Measurements from ENCODE around the gene GPR158.
"Not testable (repeated sequence)": the region's sequence is repeated elsewhere in the genome, so short reads cannot be mapped to it uniquely, and the experiment has no call there.

The GPR158 gene

GRCh38 chr10:25328361-25328760 is 153.6 kb downstream of the GPR158 start:
- DNase-seq, result no peak
- no peak overlapping the region for H3K9ac ChIP-seq (ENCODE audit: low read depth, low read length)
- H3K79me2 ChIP-seq (ENCODE audit: insufficient read depth, low read length), result no peaks in the 10 kb centered on the region
- no peak overlapping the region for H3K27ac ChIP-seq (ENCODE audit: low read length)
- H4K20me1 ChIP-seq (ENCODE audit: insufficient read depth, low read length), result no peaks in the 10 kb centered on the region
- H3K4me3 ChIP-seq (ENCODE audit: low read depth in 1 of 2, low read length in 2 of 2), result no peak overlapping the region
- TF ChIP-seq CTCF (IDR thresholded peaks at IDR 0.05; ENCODE audit: borderline replicate concordance, extremely low read depth, low read length, poor library complexity, severe bottlenecking) (no peak), EZH2 (IDR thresholded peaks at IDR 0.05; ENCODE audit: borderline replicate concordance, low read depth, low read length, severe bottlenecking) (no peak)
- no peaks in the 10 kb centered on the region for H3K4me1 ChIP-seq (ENCODE audit: insufficient read depth, low read length)
- H3K27me3 ChIP-seq (ENCODE audit: insufficient read depth, low read length, poor library complexity), result peaks cover 3% of the 10 kb centered on the region
- no peak overlapping the region for H3K4me2 ChIP-seq (ENCODE audit: insufficient read depth, low read length)
- no peaks in the 10 kb centered on the region for H3K9me3 ChIP-seq (ENCODE audit: insufficient read depth, low read length, severe bottlenecking)
- no peak overlapping the region for H2AFZ ChIP-seq (ENCODE audit: low read depth, low read length)
- no peak for ATAC-seq (ENCODE audit: insufficient read depth, low read depth)
- H3K36me3 ChIP-seq (ENCODE audit: insufficient read depth, low read length), result no peaks in the 10 kb centered on the region

- not testable (repeated sequence) for H3K4me2 ChIP-seq (ENCODE audit: insufficient read depth, low read length); H3K36me3 ChIP-seq (ENCODE audit: insufficient read depth, low read length); H4K20me1 ChIP-seq (ENCODE audit: insufficient read depth, low read length); H3K9me3 ChIP-seq (ENCODE audit: insufficient read depth, low read length, severe bottlenecking); ATAC-seq (ENCODE audit: insufficient read depth, low read depth); H3K27ac ChIP-seq (ENCODE audit: low read length); H3K4me1 ChIP-seq (ENCODE audit: insufficient read depth, low read length); DNase-seq; H3K79me2 ChIP-seq (ENCODE audit: insufficient read depth, low read length); H3K9ac ChIP-seq (ENCODE audit: low read depth, low read length); H3K27me3 ChIP-seq (ENCODE audit: insufficient read depth, low read length, poor library complexity); H2AFZ ChIP-seq (ENCODE audit: low read depth, low read length); H3K4me3 ChIP-seq (ENCODE audit: low read depth in 1 of 2, low read length in 2 of 2)
Measured at GRCh38 chr10:25329587-25329986, 154.8 kb downstream of the GPR158 start.

GRCh38 chr10:25334445-25334844 is 159.6 kb downstream of the GPR158 start:
- TF ChIP-seq CTCF (IDR thresholded peaks at IDR 0.05; ENCODE audit: borderline replicate concordance, extremely low read depth, low read length, poor library complexity, severe bottlenecking), result no peak
- TF ChIP-seq EZH2 (IDR thresholded peaks at IDR 0.05; ENCODE audit: borderline replicate concordance, low read depth, low read length, severe bottlenecking), result no peak
- ATAC-seq (ENCODE audit: insufficient read depth, low read depth), result no peak
- H2AFZ ChIP-seq (ENCODE audit: low read depth, low read length), result no peak overlapping the region

GRCh38 chr10:25336330-25336729 is 161.5 kb downstream of the GPR158 start:
- Histone ChIP-seq H2AFZ (ENCODE audit: low read depth, low read length) (no peak overlapping the region), H3K27me3 (ENCODE audit: insufficient read depth, low read length, poor library complexity) (peaks cover 3% of the 10 kb centered on the region), H3K27ac (ENCODE audit: low read length) (no peak overlapping the region), H3K4me1 (ENCODE audit: insufficient read depth, low read length) (no peaks in the 10 kb centered on the region), H3K4me2 (ENCODE audit: insufficient read depth, low read length) (no peak overlapping the region), H3K9ac (ENCODE audit: low read depth, low read length) (no peak overlapping the region), H3K36me3 (ENCODE audit: insufficient read depth, low read length) (no peaks in the 10 kb centered on the region), H3K4me3 (ENCODE audit: low read depth in 1 of 2, low read length in 2 of 2) (no peak overlapping the region), H3K79me2 (ENCODE audit: insufficient read depth, low read length) (no peaks in the 10 kb centered on the region), H4K20me1 (ENCODE audit: insufficient read depth, low read length) (no peaks in the 10 kb centered on the region), H3K9me3 (ENCODE audit: insufficient read depth, low read length, severe bottlenecking) (no peaks in the 10 kb centered on the region)
- ATAC-seq (ENCODE audit: insufficient read depth, low read depth), result no peak
- DNase-seq, result no peak
- TF ChIP-seq CTCF (IDR thresholded peaks at IDR 0.05; ENCODE audit: borderline replicate concordance, extremely low read depth, low read length, poor library complexity, severe bottlenecking) (no peak), EZH2 (IDR thresholded peaks at IDR 0.05; ENCODE audit: borderline replicate concordance, low read depth, low read length, severe bottlenecking) (no peak)

More at GRCh38 chr10:25334445-25334844, 159.6 kb downstream of the GPR158 start:
- no peak overlapping the region for H3K27ac ChIP-seq (ENCODE audit: low read length)
- DNase-seq, result no peak
- no peaks in the 10 kb centered on the region for H3K4me1 ChIP-seq (ENCODE audit: insufficient read depth, low read length)
- no peaks in the 10 kb centered on the region for H4K20me1 ChIP-seq (ENCODE audit: insufficient read depth, low read length)
- no peak overlapping the region for H3K9ac ChIP-seq (ENCODE audit: low read depth, low read length)
- H3K79me2 ChIP-seq (ENCODE audit: insufficient read depth, low read length), result no peaks in the 10 kb centered on the region
- H3K4me3 ChIP-seq (ENCODE audit: low read depth in 1 of 2, low read length in 2 of 2), result no peak overlapping the region
- no peaks in the 10 kb centered on the region for H3K9me3 ChIP-seq (ENCODE audit: insufficient read depth, low read length, severe bottlenecking)
- no peaks in the 10 kb centered on the region for H3K36me3 ChIP-seq (ENCODE audit: insufficient read depth, low read length)
- peaks cover 3% of the 10 kb centered on the region for H3K27me3 ChIP-seq (ENCODE audit: insufficient read depth, low read length, poor library complexity)
- no peak overlapping the region for H3K4me2 ChIP-seq (ENCODE audit: insufficient read depth, low read length)
